Mesenchymal stem cell (in vitro differentiated cells and primary cell): ENCODE measurements around the gene FADS3.
A peak's percentile ranks its signal among the peaks of the same experiment; 100 is the strongest.

Experiments
- DNase-seq: peaks from one replicate; pipeline ENCODE4 v3.0.0-alpha.2; 2013
- H2AFZ ChIP-seq: one replicate; pipeline ENCODE4 v1.6.1; 2013; ENCODE audit warnings: low read depth, mild to moderate bottlenecking, control low read depth, inconsistent platforms, low read length, moderate library complexity
- H2AK5ac ChIP-seq: 2 replicates; pipeline ENCODE4 v1.6.1; 2013; ENCODE audit warnings: low read length, moderate library complexity, mild to moderate bottlenecking, inconsistent platforms; ENCODE audit not compliant: severe bottlenecking
- H2BK120ac ChIP-seq: one replicate; pipeline ENCODE4 v1.6.1; 2013; ENCODE audit warnings: low read depth, mild to moderate bottlenecking, inconsistent platforms, low read length, moderate library complexity
- H2BK12ac ChIP-seq, 2 experiments: one replicate each; pipeline ENCODE4 v1.6.1; 2013; ENCODE audit warnings: inconsistent platforms in 2 of 2, low read length in 2 of 2, mild to moderate bottlenecking in 2 of 2, moderate library complexity in 2 of 2, control low read depth in 1 of 2
- H2BK15ac ChIP-seq: one replicate; pipeline ENCODE4 v1.6.1; 2013; ENCODE audit warnings: mild to moderate bottlenecking, low read depth, inconsistent platforms; ENCODE audit not compliant: poor library complexity, severe bottlenecking
- H2BK5ac ChIP-seq: 2 replicates; pipeline ENCODE4 v1.6.1; 2013; ENCODE audit warnings: low read depth, mild to moderate bottlenecking, low read length, control low read depth, inconsistent platforms; ENCODE audit not compliant: poor library complexity, severe bottlenecking
- H3K14ac ChIP-seq, 2 experiments: one replicate each; pipeline ENCODE4 v1.6.1; 2013; ENCODE audit warnings: inconsistent platforms in 2 of 2, low read length in 2 of 2, control low read depth in 1 of 2, mild to moderate bottlenecking in 1 of 2, moderate library complexity in 1 of 2
- H3K18ac ChIP-seq, 2 experiments: one replicate each; pipeline ENCODE4 v1.6.1; 2013; ENCODE audit warnings: inconsistent platforms in 2 of 2, low read length in 2 of 2, control low read depth in 1 of 2, low read depth in 1 of 2, mild to moderate bottlenecking in 1 of 2
- H3K23ac ChIP-seq, 2 experiments: one replicate each; pipeline ENCODE4 v1.6.1; 2013; ENCODE audit warnings: inconsistent platforms in 2 of 2, low read length in 2 of 2, mild to moderate bottlenecking in 2 of 2, moderate library complexity in 2 of 2, control low read depth in 1 of 2
- H3K27ac ChIP-seq: 2 replicates; pipeline ENCODE4 v1.5.1; 2013; ENCODE audit warnings: mild to moderate bottlenecking, moderate library complexity, low read length, control low read depth, inconsistent platforms; ENCODE audit not compliant: poor library complexity, severe bottlenecking
- H3K27me3 ChIP-seq, 2 experiments: 2 replicates each; pipeline versions ENCODE4 v1.6.1 to v1.7.0; 2013; ENCODE audit warnings: low read length in 2 of 2, mild to moderate bottlenecking in 2 of 2, moderate library complexity in 2 of 2, control low read depth in 1 of 2, inconsistent platforms in 1 of 2; ENCODE audit not compliant: control insufficient read depth in 1 of 2, insufficient read depth in 1 of 2
- H3K36me3 ChIP-seq, 2 experiments: 2 replicates each; pipeline versions ENCODE4 v1.6.1 to v1.7.0; 2013; ENCODE audit warnings: low read length in 2 of 2, control low read depth in 1 of 2, inconsistent platforms in 1 of 2, low read depth in 1 of 2, mild to moderate bottlenecking in 1 of 2; ENCODE audit not compliant: insufficient read depth in 2 of 2, control insufficient read depth in 1 of 2
- H3K4ac ChIP-seq, 2 experiments: one replicate each; pipeline ENCODE4 v1.6.1; 2013; ENCODE audit warnings: inconsistent platforms in 2 of 2, low read length in 2 of 2, mild to moderate bottlenecking in 2 of 2, moderate library complexity in 2 of 2, control low read depth in 1 of 2, low read depth in 1 of 2
- H3K4me1 ChIP-seq: 2 replicates; pipeline ENCODE4 v1.6.1; 2013; ENCODE audit warnings: low read depth, low read length, control low read depth; ENCODE audit not compliant: control insufficient read depth, insufficient read depth
- H3K4me2 ChIP-seq: 2 replicates; pipeline ENCODE4 v1.6.1; 2013; ENCODE audit warnings: low read length, mild to moderate bottlenecking, inconsistent platforms; ENCODE audit not compliant: poor library complexity, severe bottlenecking
- H3K4me3 ChIP-seq, 2 experiments: 2 replicates each; pipeline versions ENCODE4 v1.5.1 to v1.7.0; 2013; ENCODE audit warnings: low read length in 2 of 2, mild to moderate bottlenecking in 2 of 2, control low read depth in 1 of 2, low read depth in 1 of 2; ENCODE audit not compliant: insufficient read depth in 1 of 2
- H3K79me1 ChIP-seq: replicated peaks from 2 replicates; pipeline ENCODE4 v1.6.1; 2013; ENCODE audit warnings: mild to moderate bottlenecking, control low read depth, low read length, inconsistent platforms; ENCODE audit not compliant: poor library complexity, severe bottlenecking
- H3K9ac ChIP-seq: 2 replicates; pipeline ENCODE4 v1.7.0; 2013; ENCODE audit warnings: mild to moderate bottlenecking, low read length, moderate library complexity
- H3K9me3 ChIP-seq: 2 replicates; pipeline ENCODE4 v1.7.0; 2013; ENCODE audit warnings: mild to moderate bottlenecking, low read length; ENCODE audit not compliant: control insufficient read depth
- H4K8ac ChIP-seq: one replicate; pipeline ENCODE4 v1.6.1; 2013; ENCODE audit warnings: inconsistent platforms, mild to moderate bottlenecking, low read length, moderate library complexity
- H4K91ac ChIP-seq: one replicate; pipeline ENCODE4 v1.6.1; 2013; ENCODE audit warnings: mild to moderate bottlenecking, low read length, inconsistent platforms
- WGBS: methylation state at CpG from one replicate; pipeline ENCODE4 v1.1.7; 2013; ENCODE audit warnings: mixed read lengths; 5-methylcytosine and 5-hydroxymethylcytosine counted together

FADS3 gene

DNA sequence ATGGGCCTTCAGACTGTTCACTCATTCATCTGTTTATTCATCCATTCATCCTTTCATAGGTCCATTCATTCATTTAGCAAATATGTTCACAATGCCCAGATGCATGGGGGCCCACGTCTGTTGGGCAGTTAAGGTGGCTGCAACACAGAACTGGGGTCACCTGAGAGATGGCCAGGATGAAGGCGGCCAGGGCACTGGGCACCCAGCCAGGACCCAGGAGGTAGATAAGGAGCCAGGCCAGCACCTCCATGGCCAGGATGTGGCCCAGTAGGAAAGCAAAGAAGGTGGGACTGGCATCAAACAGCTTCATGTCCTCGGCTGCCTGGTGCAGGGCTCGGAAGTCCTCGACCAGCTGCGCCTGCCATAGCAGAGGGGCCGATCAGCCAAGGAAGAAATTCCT, 12.2 kb downstream of the FADS3 start:
- no peak overlapping the region for H2AFZ ChIP-seq
- H3K9me3 ChIP-seq = no peaks in the 10 kb centered on the region
- H2BK120ac ChIP-seq = no peak overlapping the region
- H3K4me2 ChIP-seq = no peak overlapping the region
- no peak for DNase-seq
- no peak overlapping the region for H2AK5ac ChIP-seq
- no peak overlapping the region for H3K23ac ChIP-seq
- no peak overlapping the region for H3K14ac ChIP-seq
- peaks cover 13% of the 10 kb centered on the region for H3K79me1 ChIP-seq
- no peak overlapping the region for H2BK12ac ChIP-seq
- peaks cover 12% of the 10 kb centered on the region for H3K4me1 ChIP-seq
- H4K8ac ChIP-seq = no peak overlapping the region
- H3K4me3 ChIP-seq = no peak overlapping the region
- no peak overlapping the region for H3K27ac ChIP-seq
- H3K18ac ChIP-seq = no peak overlapping the region
- H3K4ac ChIP-seq = no peak overlapping the region
- 90% methylated on average over 7 of the region's 7 CpGs for WGBS
- no peak overlapping the region for H3K9ac ChIP-seq
- H2BK5ac ChIP-seq = no peak overlapping the region
- no peaks in the 10 kb centered on the region for H3K27me3 ChIP-seq
- peaks cover 21 to 56% of the 10 kb centered on the region in 2 experiments for H3K36me3 ChIP-seq
- no peak overlapping the region for H4K91ac ChIP-seq
- H2BK15ac ChIP-seq = no peak overlapping the region

- H4K8ac ChIP-seq = no peak overlapping the region
- peaks cover 15% of the 10 kb centered on the region for H3K4me1 ChIP-seq
- H3K36me3 ChIP-seq = peaks cover 23 to 51% of the 10 kb centered on the region in 2 experiments
- H3K9ac ChIP-seq = no peak overlapping the region
- H3K18ac ChIP-seq = no peak overlapping the region
- H2BK5ac ChIP-seq = no peak overlapping the region
- H3K79me1 ChIP-seq = peaks cover 4% of the 10 kb centered on the region
- no peak overlapping the region for H2AFZ ChIP-seq
- DNase-seq = no peak
- no peaks in the 10 kb centered on the region for H3K9me3 ChIP-seq
- no peak overlapping the region for H3K4ac ChIP-seq
- no peak overlapping the region for H2BK15ac ChIP-seq
- no peak overlapping the region for H3K4me3 ChIP-seq
- H2BK120ac ChIP-seq = no peak overlapping the region
- H2BK12ac ChIP-seq = no peak overlapping the region
- no peak overlapping the region for H3K4me2 ChIP-seq
- peak overlapping the region in 1 of 2 experiments; percentile 35 for H3K14ac ChIP-seq
- H3K23ac ChIP-seq = no peak overlapping the region
- no peaks in the 10 kb centered on the region for H3K27me3 ChIP-seq
- H3K27ac ChIP-seq = no peak overlapping the region
- H2AK5ac ChIP-seq = no peak overlapping the region
- no peak overlapping the region for H4K91ac ChIP-seq
- 97% methylated on average over 7 of the region's 14 CpGs for WGBS
These were observed 15.6 kb downstream of the FADS3 start for GRCh38 chr11:61875698-61876097.

DNA sequence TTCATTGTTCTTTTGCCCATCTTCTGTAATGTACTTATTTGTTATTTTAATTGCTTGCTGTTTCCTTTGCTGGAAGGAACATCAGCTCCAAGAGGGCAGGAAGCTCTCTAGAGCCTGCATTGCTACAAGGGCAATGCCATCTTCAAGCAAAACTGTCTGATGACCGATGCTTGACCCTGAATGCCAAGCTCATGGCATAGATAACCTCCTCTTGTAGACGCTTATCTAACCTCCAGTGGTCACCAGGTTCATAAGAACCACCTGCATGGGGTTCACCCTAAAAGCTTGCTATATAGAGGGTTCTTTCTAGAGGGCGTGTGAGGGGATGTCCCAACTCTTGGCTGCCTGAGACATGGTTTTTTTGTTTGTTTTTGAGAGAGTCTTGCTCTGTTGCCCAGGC, 16.5 kb downstream of the FADS3 start:
- H3K36me3 ChIP-seq = peaks cover 23 to 48% of the 10 kb centered on the region in 2 experiments
- no peak overlapping the region for H2AK5ac ChIP-seq
- H2BK15ac ChIP-seq = no peak overlapping the region
- no peak overlapping the region for H3K27ac ChIP-seq
- no peak overlapping the region for H4K8ac ChIP-seq
- H4K91ac ChIP-seq = no peak overlapping the region
- no peak overlapping the region for H2AFZ ChIP-seq
- H3K4me1 ChIP-seq = peaks cover 13% of the 10 kb centered on the region
- no peaks in the 10 kb centered on the region for H3K27me3 ChIP-seq
- H3K79me1 ChIP-seq = peaks cover 2% of the 10 kb centered on the region
- no peak overlapping the region for H3K18ac ChIP-seq
- H3K9me3 ChIP-seq = no peaks in the 10 kb centered on the region
- no peak overlapping the region for H3K4ac ChIP-seq
- H3K4me3 ChIP-seq = no peak overlapping the region
- H2BK120ac ChIP-seq = no peak overlapping the region
- no peak overlapping the region for H3K14ac ChIP-seq
- no peak overlapping the region for H2BK5ac ChIP-seq
- 95% methylated on average over 2 of the region's 3 CpGs for WGBS
- H3K9ac ChIP-seq = no peak overlapping the region
- no peak overlapping the region for H3K4me2 ChIP-seq
- DNase-seq = no peak
- no peak overlapping the region for H2BK12ac ChIP-seq
- no peak overlapping the region for H3K23ac ChIP-seq

- no peak overlapping the region for H4K8ac ChIP-seq
- H2BK12ac ChIP-seq = no peak overlapping the region
- WGBS = 91% methylated on average over 11 of the region's 12 CpGs
- H3K36me3 ChIP-seq = peaks cover 23 to 44% of the 10 kb centered on the region in 2 experiments
- no peak overlapping the region for H2AFZ ChIP-seq
- no peak overlapping the region for H3K4me3 ChIP-seq
- no peak overlapping the region for H3K18ac ChIP-seq
- H3K79me1 ChIP-seq = peaks cover 2% of the 10 kb centered on the region
- no peak overlapping the region for H4K91ac ChIP-seq
- peaks cover 13% of the 10 kb centered on the region for H3K4me1 ChIP-seq
- H3K4ac ChIP-seq = no peak overlapping the region
- no peaks in the 10 kb centered on the region for H3K9me3 ChIP-seq
- no peak overlapping the region for H2AK5ac ChIP-seq
- no peaks in the 10 kb centered on the region for H3K27me3 ChIP-seq
- H3K14ac ChIP-seq = no peak overlapping the region
- H3K4me2 ChIP-seq = no peak overlapping the region
- H3K9ac ChIP-seq = no peak overlapping the region
- H3K27ac ChIP-seq = no peak overlapping the region
- H2BK5ac ChIP-seq = no peak overlapping the region
- no peak for DNase-seq
- no peak overlapping the region for H2BK120ac ChIP-seq
- H3K23ac ChIP-seq = no peak overlapping the region
- H2BK15ac ChIP-seq = no peak overlapping the region
These were observed 17.0 kb downstream of the FADS3 start for GRCh38 chr11:61874377-61874809.
